ENCODE measurements around the gene USP9X. TPM values are rescaled to one million over a fixed set of nuclear protein-coding genes. Genes with fewer than 3 reads are reported as not detected.

USP9X gene
- total RNA-seq, 1 experiment from 2014 or later = 82.9 TPM

Other genes with a start within 250 kb of the USP9X start
- gene DDX3X, start 248.7 kb downstream of the USP9X start, total RNA-seq (2014; rRNA removed; shearing (Covaris generic)) = 168 and 210 TPM in 2 replicates